GM19099 (cell line): ENCODE data around the gene HIVEP1.

Experiments
- POLR2A ChIP-seq: IDR thresholded peaks from 3 replicates; pipeline ENCODE4 v1.6.1; 2011; ENCODE audit warnings: low read depth; ENCODE audit not compliant: insufficient read length; ENCODE audit errors: extremely low read depth

HIVEP1 gene

DNA sequence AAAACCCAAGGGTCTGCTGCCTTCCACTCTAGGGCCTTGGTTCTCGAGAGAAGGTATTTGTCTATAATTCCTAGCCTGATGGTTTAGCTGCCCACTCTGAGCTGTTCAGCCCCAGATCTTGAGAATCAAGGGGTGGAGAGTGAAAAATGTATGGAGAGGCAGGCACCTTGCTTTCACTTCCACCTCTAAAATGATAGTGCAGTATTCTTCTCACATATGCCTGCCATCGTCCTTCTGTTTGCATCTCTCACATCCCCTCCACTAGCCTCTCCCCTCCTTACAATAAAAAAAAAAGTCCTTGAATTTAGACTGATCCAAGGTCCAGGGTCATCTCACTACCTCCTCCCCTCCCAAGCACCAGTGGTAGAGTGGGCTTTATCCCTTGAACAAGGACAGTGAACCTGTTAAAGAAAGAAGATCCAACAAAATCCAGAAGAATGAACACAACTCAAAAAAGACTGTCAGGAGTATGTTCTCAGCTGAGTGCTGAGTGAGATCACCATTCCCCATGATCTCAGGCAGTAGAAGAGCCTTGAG, 104.2 kb downstream of the HIVEP1 start:
- TF ChIP-seq POLR2A = peak; percentile 14

DNA sequence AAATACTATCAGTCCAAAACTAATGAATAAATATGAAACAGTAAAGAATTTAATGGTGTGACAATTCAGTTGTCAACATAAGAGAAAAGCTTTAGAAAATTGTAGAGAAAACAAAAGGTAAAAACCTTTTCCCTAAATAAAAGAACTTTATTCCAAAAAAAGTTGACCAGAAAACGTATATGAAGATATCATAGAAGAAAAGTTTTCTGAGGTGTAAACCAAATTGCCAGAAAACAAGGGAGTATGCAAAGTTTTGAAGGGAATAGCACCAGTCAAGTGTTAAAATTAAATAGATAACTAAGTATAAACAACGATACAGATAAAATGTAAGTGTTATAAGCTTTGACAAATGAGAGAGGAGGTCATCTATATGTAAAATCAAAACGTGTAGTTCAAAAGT, 104.9 kb downstream of the HIVEP1 start:
- no peak for TF ChIP-seq POLR2A

DNA sequence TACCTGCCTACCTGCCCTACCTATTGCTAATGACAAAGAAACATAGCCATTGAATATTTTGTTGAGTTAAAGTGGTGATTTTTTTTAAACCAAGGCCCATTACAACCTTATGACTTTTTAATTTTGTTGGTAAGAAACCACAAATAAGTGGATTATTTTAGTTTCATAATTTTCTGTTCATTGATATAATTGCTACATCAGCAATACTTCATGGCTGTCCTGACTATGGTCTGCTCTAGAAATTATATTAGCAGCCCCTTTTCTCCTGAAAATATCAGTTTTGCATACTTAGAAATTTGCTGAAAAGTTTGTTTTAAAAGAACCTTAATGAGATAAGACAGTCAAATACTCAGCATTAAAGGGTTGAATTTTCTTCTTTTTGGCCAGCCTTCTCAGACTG, 106.5 kb downstream of the HIVEP1 start:
- TF ChIP-seq POLR2A = no peak

DNA sequence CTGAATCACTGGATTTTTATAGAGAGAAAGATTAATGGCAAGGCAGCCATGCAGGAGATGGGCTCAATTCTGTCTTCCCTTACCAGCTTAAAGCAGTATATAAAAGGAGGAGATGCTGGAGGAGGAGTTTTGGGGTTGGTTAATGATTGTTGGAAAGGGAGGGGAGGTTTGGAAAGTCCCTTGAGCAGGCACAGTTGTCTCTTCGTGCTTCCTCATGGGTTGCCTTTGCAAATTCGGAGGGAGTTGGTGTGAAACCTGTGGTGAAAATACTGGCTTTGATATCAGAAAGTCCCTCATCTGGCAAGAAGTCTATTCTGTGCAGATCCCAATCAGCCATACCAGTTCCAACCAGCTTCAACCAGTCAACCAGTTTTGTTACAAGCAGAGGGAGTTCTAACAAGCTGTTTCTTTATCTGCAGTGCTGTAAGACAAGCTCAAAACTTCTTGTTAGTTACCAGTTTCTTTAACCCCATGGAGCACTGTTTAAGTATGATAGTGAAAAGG, 107.0 kb downstream of the HIVEP1 start:
- peak; percentile 54 for TF ChIP-seq POLR2A

DNA sequence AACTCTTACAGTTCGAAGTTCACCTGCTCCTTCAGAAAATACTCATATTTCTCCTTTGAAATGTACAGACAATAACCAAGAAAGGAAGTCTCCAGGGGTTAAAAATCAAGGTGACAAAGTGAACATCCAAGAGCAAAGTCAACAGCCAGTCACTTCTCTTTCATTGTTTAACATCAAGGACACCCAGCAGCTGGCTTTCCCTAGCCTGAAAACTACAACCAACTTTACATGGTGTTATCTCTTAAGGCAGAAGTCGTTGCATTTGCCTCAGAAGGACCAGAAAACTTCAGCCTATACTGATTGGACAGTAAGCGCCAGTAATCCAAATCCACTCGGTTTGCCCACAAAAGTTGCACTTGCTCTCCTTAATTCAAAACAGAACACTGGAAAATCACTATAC, 113.3 kb downstream of the HIVEP1 start:
- no peak for TF ChIP-seq POLR2A

DNA sequence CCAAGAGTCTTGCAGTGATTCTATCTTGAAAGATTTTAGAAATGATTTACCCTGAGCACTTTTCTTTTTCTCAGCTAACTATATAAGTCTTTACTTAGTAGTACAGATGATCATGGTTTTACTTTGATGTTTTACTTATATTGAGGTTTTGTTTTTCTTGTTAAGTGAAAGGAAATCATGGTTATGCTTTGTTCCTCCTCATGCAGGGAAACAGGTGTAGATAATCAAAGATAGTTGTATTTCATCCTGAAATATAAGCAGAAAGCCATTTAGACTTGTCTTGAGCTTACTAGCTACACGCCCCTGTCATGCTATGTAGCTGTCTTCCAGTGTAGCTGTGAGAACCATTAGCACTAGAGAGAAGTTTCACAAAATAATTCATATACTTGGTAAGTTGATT, 113.9 kb downstream of the HIVEP1 start:
- no peak for TF ChIP-seq POLR2A

DNA sequence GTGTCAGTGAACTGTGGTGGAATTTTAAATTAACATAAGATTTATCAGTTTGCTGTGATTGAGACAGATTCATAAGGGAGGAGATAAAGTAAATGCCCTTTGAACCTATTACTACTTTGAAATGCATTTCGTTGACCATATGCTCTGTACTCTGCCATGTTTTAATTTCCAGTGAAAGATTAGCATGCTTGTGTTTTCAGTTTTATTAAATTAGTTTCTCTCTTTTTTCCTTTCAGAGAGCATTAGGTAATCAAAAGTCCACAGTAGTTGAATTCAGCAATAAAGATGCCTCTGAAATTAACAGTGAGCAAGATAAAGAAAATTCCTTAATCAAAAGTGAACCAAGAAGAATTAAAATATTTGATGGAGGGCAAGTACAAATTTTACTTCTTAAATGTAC, 117.4 kb downstream of the HIVEP1 start:
- TF ChIP-seq POLR2A = no peak

DNA sequence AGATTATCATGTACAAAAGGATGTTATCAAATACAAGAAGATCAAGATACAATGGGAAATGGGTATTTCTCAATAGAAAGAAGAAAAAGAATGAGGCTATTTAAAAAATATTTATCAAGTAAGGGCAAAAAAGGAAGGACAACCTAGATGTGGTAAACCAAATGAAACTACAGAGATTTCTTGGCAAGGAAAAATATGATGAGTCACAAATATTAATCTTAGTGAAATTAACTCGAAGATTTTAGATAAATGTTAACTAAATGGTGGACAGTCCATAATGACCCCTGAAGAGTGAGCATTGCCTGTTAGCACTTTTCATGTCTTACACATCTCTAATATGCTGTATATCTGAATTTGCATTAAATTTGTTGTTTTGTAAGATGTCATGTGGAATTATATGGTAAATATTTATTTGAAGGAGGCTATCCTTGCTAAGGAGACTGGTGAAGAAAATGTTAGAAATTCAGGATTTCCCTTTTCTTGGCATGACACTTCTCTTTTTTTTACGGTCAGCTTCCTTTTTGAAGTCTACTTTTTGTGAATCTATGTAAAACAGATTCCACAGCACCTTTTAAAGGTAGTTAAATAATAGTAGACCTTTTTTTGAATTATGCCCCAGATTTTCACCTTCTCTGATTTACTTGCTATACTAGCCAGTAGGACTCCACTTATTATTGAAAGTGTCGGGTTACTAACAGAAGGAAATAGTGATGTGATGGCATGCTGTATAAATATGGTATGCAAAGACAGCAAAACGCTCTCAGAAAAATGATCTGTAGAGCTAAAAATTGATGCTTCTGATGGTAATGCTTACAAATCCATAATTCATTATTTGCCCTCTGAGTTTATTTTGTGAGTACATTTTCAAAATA, 120.5 kb downstream of the HIVEP1 start:
- TF ChIP-seq POLR2A = no peak

DNA sequence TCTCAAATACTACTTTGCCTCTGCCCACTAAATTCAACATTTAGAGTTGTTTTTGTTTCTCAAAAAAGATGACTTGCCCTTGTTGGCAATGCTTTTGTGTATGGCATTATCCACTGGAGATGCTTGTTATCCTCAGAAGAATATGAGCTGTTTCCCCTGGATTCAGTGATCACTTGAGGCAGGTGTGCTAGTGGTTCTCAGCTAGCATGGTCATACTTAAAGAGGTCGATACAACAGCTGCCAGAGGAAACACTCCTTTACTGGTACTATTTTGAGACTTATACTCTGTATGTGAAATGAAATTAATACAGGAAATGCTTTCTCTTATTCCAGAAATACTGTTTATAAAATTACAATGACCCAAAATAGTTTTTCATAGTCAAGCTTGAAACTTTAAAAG, 122.5 kb downstream of the HIVEP1 start:
- TF ChIP-seq POLR2A = no peak

DNA sequence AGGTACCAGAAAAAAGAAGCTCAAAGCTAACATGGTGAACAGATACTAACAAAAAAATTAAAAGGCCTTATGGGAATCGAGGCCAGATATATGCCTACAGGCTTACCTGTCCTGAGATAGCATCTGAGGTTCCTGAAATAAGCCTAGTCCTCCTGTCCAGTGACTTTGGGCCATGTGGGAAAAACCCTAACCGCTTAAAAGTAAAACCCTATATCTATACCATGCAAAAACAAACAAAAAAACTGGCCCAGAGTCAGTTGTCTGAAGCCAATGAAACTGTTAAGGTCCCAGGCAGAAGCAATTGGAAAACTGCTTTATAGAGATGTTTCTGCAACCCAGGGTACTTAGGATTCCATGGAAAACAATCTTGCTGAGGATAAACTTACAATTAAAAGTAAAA, 122.9 kb downstream of the HIVEP1 start:
- no peak for TF ChIP-seq POLR2A

DNA sequence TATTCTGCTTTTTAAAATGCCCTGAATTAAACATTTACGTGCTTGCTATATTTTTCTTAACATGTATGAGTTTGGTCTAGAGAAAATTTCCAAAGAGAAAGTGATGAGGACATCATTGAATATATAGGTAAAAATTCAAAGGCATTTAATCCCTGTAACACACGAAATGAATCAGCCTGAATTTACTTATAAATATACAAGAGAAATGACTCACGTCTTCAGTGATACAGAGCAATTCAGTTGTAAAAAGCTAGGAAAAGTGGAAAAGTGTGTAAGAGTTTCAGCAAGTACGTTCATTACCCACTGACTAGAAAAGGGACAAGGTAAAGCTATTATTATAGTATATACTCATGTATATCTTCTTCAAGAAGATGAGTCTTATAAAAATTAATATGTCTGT, 124.8 kb downstream of the HIVEP1 start:
- no peak for TF ChIP-seq POLR2A

DNA sequence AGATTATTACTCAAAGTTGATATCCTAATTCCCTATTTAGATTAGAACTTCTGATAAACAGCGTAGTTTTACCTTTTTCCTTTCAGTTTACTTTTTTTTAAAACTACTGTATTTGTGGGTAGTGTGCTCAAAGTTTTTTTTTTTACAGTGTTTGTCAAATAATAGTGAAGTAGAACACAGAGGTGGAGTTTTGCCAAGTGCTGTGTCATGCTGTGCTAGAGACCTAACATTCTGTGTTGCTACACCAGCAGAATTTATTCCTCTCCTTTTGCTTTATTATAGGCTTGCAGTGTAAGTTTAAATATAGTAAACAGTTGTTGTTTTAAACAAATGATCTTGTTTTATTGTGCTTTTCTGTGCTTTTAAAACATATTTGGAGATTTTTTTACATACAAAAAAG, 125.4 kb downstream of the HIVEP1 start:
- no peak for TF ChIP-seq POLR2A

DNA sequence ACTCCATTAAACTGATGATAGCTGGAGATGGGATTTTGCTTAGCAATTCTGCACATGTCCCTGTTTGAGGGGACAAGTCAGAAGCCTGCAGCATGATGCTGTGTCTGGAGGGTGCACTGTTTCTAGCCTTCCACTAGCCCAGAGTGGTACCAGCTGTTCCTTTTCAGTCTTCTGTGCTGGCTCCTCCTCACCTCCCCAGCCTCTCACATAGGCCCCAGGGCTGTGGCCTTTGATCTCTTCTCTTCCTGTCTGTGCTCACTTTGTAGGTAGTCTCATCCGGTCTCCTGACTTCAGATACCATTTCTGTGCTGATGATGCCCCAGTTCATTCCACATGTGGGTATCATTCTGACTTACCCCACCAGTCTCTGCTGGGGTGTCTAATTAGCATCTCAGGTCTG, 126.3 kb downstream of the HIVEP1 start:
- no peak for TF ChIP-seq POLR2A

DNA sequence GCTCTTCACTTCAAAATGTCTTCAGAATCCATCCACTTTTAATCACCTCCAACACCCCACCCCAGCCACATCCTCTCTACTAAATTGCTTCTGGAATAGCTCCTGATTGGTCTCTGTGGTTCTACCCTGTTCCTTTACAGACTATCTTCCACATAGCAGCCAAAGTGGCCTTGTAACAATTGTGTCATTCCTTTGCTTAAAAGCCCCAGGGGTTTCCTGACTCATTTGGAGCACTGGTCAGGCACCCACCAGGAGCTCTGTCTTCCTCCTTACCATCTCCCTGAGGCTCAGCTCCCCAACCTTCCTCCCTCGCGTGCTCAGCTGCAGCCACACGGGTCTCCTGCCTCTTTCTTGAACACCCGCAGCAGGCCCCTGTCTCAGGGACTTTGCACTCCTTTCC, 126.8 kb downstream of the HIVEP1 start:
- no peak for TF ChIP-seq POLR2A

DNA sequence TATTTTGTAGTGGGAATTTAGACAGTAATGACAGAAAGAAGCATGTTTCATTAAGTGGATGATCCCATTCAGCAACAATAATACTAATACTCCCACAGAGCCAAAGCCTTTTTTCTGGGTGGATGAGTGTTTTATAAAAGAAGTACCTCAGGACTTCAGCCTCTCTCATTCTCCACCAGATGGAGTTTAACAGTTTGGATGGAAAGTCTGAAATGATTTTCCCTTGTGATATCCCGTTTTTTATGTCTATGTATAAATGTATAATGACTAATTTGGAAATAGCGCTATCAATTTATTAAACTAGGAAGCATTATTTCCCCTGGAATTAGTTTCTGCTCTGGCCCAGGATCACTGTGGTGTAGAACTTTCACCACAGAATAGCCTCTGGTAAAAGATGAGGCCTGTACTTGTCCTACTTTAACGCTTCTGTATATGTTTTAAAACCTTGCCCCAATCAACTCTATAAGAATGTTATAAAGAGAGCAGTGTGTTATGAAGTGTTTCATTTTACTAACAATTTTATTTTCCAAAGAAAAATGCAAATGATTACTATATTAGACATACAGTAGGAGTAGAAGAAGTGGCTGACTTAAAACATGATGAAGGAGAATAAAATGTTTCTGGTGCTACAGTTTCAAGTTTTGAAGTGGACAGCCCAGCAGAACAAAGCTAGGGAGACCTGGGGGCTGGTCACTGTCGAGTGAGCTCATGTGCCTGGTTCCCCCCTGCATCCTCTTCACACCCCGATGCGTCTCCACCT, 135.6 kb downstream of the HIVEP1 start:
- TF ChIP-seq POLR2A = no peak
